Uterus (tissue), 4 donors: ENCODE measurements around the gene DNAJB8. TPM values are rescaled to one million over a fixed set of nuclear protein-coding genes. Genes with fewer than 3 reads are reported as not detected.
A peak's percentile ranks its signal among the peaks of the same experiment; 100 is the strongest.

ENCODE experiments used
- DNase-seq, 2 donors: peaks; one replicate each; pipeline ENCODE4 v3.0.0-alpha.2; 2019 to 2020
- H3K27ac ChIP-seq, 2 donors: fragments of 200-600 bp; sonication (generic); 1 replicate in 1 of 2; 2 replicates in 1 of 2; pipeline ENCODE4 v1.5.1; 2016 to 2018
- H3K27me3 ChIP-seq, 2 donors: fragments of 200-600 bp; sonication (generic); one replicate each; pipeline ENCODE4 v1.5.1; 2018 to 2019; ENCODE audit warnings: control low read depth in 1 of 2
- H3K36me3 ChIP-seq, 2 donors: fragments of 200-600 bp; sonication (generic); one replicate each; pipeline ENCODE4 v1.5.1; 2019; ENCODE audit warnings: control low read depth in 1 of 2
- H3K4me1 ChIP-seq, 2 donors: fragments of 200-600 bp; sonication (generic); one replicate each; pipeline ENCODE4 v1.5.1; 2018 to 2019; ENCODE audit warnings: control low read depth in 1 of 2
- H3K4me3 ChIP-seq, 2 donors: fragments of 200-600 bp; sonication (generic); 1 replicate in 1 of 2; 2 replicates in 1 of 2; pipeline ENCODE4 v1.5.1; 2018 to 2019; ENCODE audit warnings: mild to moderate bottlenecking in 1 of 2
- H3K9me3 ChIP-seq, 2 donors: fragments of 200-600 bp; sonication (generic); one replicate each; pipeline ENCODE4 v1.5.1; 2019; ENCODE audit warnings: control low read depth in 1 of 2
- CTCF ChIP-seq, 4 experiments: fragments of 200-600 bp in 2 of 4; fragments of 450-650 bp in 2 of 4; sonication (generic) in 2 of 4; IDR thresholded peaks; one replicate each; pipeline ENCODE4 v1.5.1; 2016 to 2019; ENCODE audit warnings: antibody characterized with exemption in 4 of 4, mild to moderate bottlenecking in 2 of 4, moderate library complexity in 1 of 4
- POLR2A ChIP-seq, 2 donors: fragments of 450-650 bp; IDR thresholded peaks; one replicate each; pipeline ENCODE4 v1.6.1; 2016; ENCODE audit warnings: antibody characterized with exemption in 2 of 2, mild to moderate bottlenecking in 1 of 2, moderate library complexity in 1 of 2
- intact Hi-C: fragments of 100-400 bp; cut with DNase I; formaldehyde crosslinking; loops from one replicate; pipeline ENCODE4 v1.15.1; 2023; ENCODE audit warnings: low total_unique reads
- total RNA-seq, 4 donors: library from RNA; depleted of rRNA in 3 of 4; stranded (reverse); fragments of >200 nt in 3 of 4; gene quantifications; one replicate each; pipeline versions ENCODE4 v1.1.0 to v1.2.4, GENCODE V29; 2014 to 2023
- donor health status: DM: yes; HTN: yes; CAD: no.

Gene DNAJB8
- total RNA-seq, 4 donors from 2014 or later, result not detected

- no peaks in the 10 kb centered on the region for H3K4me1 ChIP-seq
- intact Hi-C loops, result no loop called here
- H3K4me3 ChIP-seq, result no peak overlapping the region
- no peaks in the 10 kb centered on the region for H3K9me3 ChIP-seq
- no peak for DNase-seq
- no peaks in the 10 kb centered on the region for H3K27me3 ChIP-seq
- H3K27ac ChIP-seq, result no peak overlapping the region
- TF ChIP-seq POLR2A (IDR thresholded peaks at IDR 0.05), result no peak
- TF ChIP-seq CTCF (IDR thresholded peaks at IDR 0.05), result peak in 1 of 4 experiments; percentile 32
- H3K36me3 ChIP-seq, result no peaks in the 10 kb centered on the region
These were observed 2.5 kb downstream of the DNAJB8 start for GRCh38 chr3:128464188-128464587.

GRCh38 chr3:128463771-128464170, 2.9 kb downstream of the DNAJB8 start:
- intact Hi-C loops, result no loop called here
- Histone ChIP-seq H3K9me3 (no peaks in the 10 kb centered on the region), H3K4me3 (no peak overlapping the region), H3K4me1 (no peaks in the 10 kb centered on the region), H3K36me3 (no peaks in the 10 kb centered on the region), H3K27me3 (no peaks in the 10 kb centered on the region), H3K27ac (no peak overlapping the region)
- no peak for TF ChIP-seq CTCF (IDR thresholded peaks at IDR 0.05)
- DNase-seq, result no peak

- TF ChIP-seq CTCF (IDR thresholded peaks at IDR 0.05) (no peak), POLR2A (IDR thresholded peaks at IDR 0.05) (no peak)
- H3K4me3 ChIP-seq, result no peak overlapping the region
- H3K36me3 ChIP-seq, result no peaks in the 10 kb centered on the region
- H3K9me3 ChIP-seq, result no peaks in the 10 kb centered on the region
- H3K4me1 ChIP-seq, result no peaks in the 10 kb centered on the region
- no peaks in the 10 kb centered on the region for H3K27me3 ChIP-seq
- intact Hi-C loops, result no loop called here
- no peak for DNase-seq
- no peak overlapping the region for H3K27ac ChIP-seq
These were observed 3.3 kb downstream of the DNAJB8 start for GRCh38 chr3:128463354-128463753.

- Histone ChIP-seq H3K36me3 (no peaks in the 10 kb centered on the region), H3K9me3 (no peaks in the 10 kb centered on the region), H3K4me1 (no peaks in the 10 kb centered on the region), H3K4me3 (no peak overlapping the region), H3K27ac (no peak overlapping the region), H3K27me3 (no peaks in the 10 kb centered on the region)
- intact Hi-C loops, result no loop called here
- no peak for DNase-seq
- no peak for TF ChIP-seq CTCF (IDR thresholded peaks at IDR 0.05)
- TF ChIP-seq POLR2A (IDR thresholded peaks at IDR 0.05), result no peak
These were observed 3.8 kb downstream of the DNAJB8 start for GRCh38 chr3:128462931-128463330.

GRCh38 chr3:128462341-128462910, 4.3 kb downstream of the DNAJB8 start:
- Histone ChIP-seq H3K4me1 (no peaks in the 10 kb centered on the region), H3K36me3 (no peaks in the 10 kb centered on the region), H3K27ac (no peak overlapping the region), H3K9me3 (no peaks in the 10 kb centered on the region), H3K4me3 (no peak overlapping the region), H3K27me3 (no peaks in the 10 kb centered on the region)
- TF ChIP-seq POLR2A (IDR thresholded peaks at IDR 0.05) (no peak), CTCF (IDR thresholded peaks at IDR 0.05) (no peak)
- no peak for DNase-seq
- intact Hi-C loops, result no loop called here
